Panc1 (cell line): Measurements from ENCODE around the gene SDK1.

Experiments used
- POLR2AphosphoS5 ChIP-seq: IDR thresholded peaks from 2 replicates; pipeline ENCODE4 v1.6.1; 2012; ENCODE audit warnings: mild to moderate bottlenecking, low read depth, low read length, moderate library complexity
- TF ChIP-seq, protein P1 (sequence below): fragments of 450-650 bp; IDR thresholded peaks from 2 replicates; pipeline ENCODE4 v1.5.1; 2017; ENCODE audit warnings: mild to moderate bottlenecking

DNA sequence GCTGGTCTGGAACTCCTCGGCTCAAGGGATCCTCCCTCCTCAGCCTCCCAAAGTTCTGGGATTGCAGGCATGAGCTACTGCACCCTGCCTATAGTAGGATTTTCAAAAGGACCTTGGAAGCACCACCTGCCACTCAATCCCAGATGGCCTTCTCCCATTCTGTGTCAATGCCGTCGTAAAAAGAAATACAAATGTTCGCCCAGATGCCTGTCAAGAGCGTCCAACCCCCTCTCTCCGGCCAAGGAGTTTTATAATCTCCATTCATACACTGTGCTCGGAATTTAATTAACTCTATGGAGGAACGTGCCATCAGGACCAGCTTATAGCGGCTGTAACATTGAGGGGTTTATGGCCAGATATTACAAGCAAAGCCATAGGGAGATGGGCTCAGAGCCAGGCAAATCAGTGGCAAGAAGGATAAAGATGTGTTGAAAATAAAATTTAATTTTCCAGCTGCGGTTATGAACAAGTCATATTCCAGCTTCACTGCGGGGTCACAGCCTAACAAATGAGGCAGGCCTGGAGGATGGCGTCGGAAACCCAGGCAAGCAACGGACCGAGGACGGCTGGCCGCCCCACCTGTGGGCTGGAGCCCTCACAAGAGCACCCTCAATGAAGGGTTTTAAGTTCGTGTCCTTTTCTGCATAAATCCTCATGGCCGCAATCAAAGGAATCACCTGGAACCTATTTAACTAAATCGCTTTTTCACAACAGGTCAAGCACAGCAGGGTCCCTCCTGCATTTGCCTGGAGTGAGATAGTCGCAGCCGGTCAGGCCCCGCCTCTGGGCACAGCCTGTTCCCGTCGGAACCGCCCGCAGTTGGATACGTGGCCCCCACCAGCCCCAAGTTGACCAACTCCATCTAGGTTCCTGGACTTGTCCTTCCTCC lies 1006.5 kb downstream of the SDK1 start:
- TF ChIP-seq, protein P1, sequence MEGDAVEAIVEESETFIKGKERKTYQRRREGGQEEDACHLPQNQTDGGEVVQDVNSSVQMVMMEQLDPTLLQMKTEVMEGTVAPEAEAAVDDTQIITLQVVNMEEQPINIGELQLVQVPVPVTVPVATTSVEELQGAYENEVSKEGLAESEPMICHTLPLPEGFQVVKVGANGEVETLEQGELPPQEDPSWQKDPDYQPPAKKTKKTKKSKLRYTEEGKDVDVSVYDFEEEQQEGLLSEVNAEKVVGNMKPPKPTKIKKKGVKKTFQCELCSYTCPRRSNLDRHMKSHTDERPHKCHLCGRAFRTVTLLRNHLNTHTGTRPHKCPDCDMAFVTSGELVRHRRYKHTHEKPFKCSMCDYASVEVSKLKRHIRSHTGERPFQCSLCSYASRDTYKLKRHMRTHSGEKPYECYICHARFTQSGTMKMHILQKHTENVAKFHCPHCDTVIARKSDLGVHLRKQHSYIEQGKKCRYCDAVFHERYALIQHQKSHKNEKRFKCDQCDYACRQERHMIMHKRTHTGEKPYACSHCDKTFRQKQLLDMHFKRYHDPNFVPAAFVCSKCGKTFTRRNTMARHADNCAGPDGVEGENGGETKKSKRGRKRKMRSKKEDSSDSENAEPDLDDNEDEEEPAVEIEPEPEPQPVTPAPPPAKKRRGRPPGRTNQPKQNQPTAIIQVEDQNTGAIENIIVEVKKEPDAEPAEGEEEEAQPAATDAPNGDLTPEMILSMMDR = no peak
- no peak for TF ChIP-seq POLR2AphosphoS5
